Measurements from ENCODE around the gene RAD18.

DNA sequence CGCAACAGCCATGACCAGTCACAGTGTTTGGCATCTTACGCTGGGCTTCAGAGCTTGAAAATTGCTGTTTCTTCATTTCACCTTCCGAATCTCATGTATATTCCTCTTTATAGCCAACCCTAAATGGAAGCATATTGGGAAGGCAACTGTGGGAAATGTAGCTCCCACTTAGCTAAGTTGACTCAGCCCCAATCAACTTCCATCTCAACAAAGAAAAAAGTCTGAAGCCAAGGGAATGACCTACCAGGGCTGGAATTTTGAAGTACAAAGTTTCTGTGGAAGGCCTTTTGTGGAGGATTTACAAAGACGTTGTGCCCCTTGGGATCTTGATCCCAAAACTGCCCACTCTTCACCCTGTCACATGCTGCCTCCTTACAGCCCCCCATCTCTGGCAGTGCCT is 108.6 kb downstream of the RAD18 start:
- TF ChIP-seq, protein P1, sequence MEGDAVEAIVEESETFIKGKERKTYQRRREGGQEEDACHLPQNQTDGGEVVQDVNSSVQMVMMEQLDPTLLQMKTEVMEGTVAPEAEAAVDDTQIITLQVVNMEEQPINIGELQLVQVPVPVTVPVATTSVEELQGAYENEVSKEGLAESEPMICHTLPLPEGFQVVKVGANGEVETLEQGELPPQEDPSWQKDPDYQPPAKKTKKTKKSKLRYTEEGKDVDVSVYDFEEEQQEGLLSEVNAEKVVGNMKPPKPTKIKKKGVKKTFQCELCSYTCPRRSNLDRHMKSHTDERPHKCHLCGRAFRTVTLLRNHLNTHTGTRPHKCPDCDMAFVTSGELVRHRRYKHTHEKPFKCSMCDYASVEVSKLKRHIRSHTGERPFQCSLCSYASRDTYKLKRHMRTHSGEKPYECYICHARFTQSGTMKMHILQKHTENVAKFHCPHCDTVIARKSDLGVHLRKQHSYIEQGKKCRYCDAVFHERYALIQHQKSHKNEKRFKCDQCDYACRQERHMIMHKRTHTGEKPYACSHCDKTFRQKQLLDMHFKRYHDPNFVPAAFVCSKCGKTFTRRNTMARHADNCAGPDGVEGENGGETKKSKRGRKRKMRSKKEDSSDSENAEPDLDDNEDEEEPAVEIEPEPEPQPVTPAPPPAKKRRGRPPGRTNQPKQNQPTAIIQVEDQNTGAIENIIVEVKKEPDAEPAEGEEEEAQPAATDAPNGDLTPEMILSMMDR (conservative IDR thresholded peaks at IDR 0.05; ENCODE audit: low read length) = no peak
- TF ChIP-seq EZH2phosphoT487 (IDR thresholded peaks at IDR 0.05; ENCODE audit: borderline replicate concordance, low read depth, low read length) = no peak
